AG04450 (cell line): ENCODE data around the gene SPTLC1. TPM values are rescaled to one million over a fixed set of nuclear protein-coding genes. Genes with fewer than 3 reads are reported as not detected.
"Not testable (repeated sequence)": the region's sequence is repeated elsewhere in the genome, so short reads cannot be mapped to it uniquely, and the experiment has no call there.

Experiments used
- CTCF ChIA-PET: fragments of 300-600, 350-600 bp; formaldehyde crosslinking; extraction: SDS; loops from one replicate; lab custom pipeline; 2022; ENCODE audit warnings: antibody characterized with exemption, inconsistent platforms; lab: Charles Lee
- POLR2A ChIA-PET: fragments of 350-600 bp; formaldehyde crosslinking; extraction: SDS; loops from one replicate; lab custom pipeline; 2021; ENCODE audit warnings: antibody characterized with exemption, inconsistent platforms; lab: Yijun Ruan, JAX
- DNase-seq: peaks from one replicate; pipeline ENCODE4 v3.0.0-alpha.2; 2011; ENCODE audit warnings: low read depth, low spot score
- H3K27ac ChIP-seq: one replicate; pipeline ENCODE4 v1.5.1; 2012; ENCODE audit warnings: low read depth, low read length, control low read depth
- H3K27me3 ChIP-seq: one replicate; pipeline ENCODE4 v1.6.0; 2012; ENCODE audit warnings: low read length; ENCODE audit not compliant: control insufficient read depth, insufficient read depth
- H3K4me3 ChIP-seq: 2 replicates; pipeline ENCODE4 v1.5.1; 2011; ENCODE audit warnings: mild to moderate bottlenecking, low read depth, low read length, control low read depth
- H3K9me3 ChIP-seq: 2 replicates; pipeline ENCODE4 v1.5.1; 2012; ENCODE audit warnings: low read length; ENCODE audit not compliant: control insufficient read depth, insufficient read depth
- CTCF ChIP-seq: IDR thresholded peaks from 2 replicates; pipeline ENCODE4 v1.5.1; 2011; ENCODE audit warnings: low read depth, low read length, control low read depth, inconsistent platforms
- polyA plus RNA-seq: library from polyadenylated mRNA; depleted of rRNA; stranded (reverse); fragments of >200 nt; gene quantifications from 2 replicates; pipeline ENCODE4 v1.2.3, GENCODE V29; 2011

SPTLC1 gene
- polyA plus RNA-seq, 1 experiment = 140 TPM

- no peak overlapping the region for H3K4me3 ChIP-seq
- TF ChIP-seq CTCF = no peak
- CTCF ChIA-PET = interaction anchor here (0.6 to 0.9 kb wide), 3 partner anchors 12 to 946 kb away, joined by 3 to 5 read pairs (median 3); no protein-coding TSS in a partner anchor
- peak overlapping the region; percentile 78 for H3K27ac ChIP-seq
- H3K27me3 ChIP-seq = no peaks in the 10 kb centered on the region
- POLR2A ChIA-PET = interaction anchor here (0.7 kb wide), 1 partner anchor 12 kb away, joined by 4 read pairs; no protein-coding TSS in a partner anchor
- H3K9me3 ChIP-seq = no peaks in the 10 kb centered on the region; the same call in 1 of the 2 replicates
- DNase-seq = peak; percentile 42
Observed at GRCh38 chr9:92151691-92152393, 36.6 kb upstream of the SPTLC1 start.

- ChIA-PET CTCF (interaction anchor here (0.6 to 1.9 kb wide), 4 partner anchors 11 to 947 kb away, joined by 3 to 17 read pairs (median 4); no protein-coding TSS in a partner anchor), POLR2A (interaction anchor here (0.7 kb wide), 1 partner anchor 13 kb away, joined by 4 read pairs; no protein-coding TSS in a partner anchor)
- H3K27ac ChIP-seq = peak overlapping the region; percentile 78
- not testable (repeated sequence) for DNase-seq, H3K4me3 ChIP-seq, H3K9me3 ChIP-seq, H3K27me3 ChIP-seq
Observed at GRCh38 chr9:92150501-92151470, 35.6 kb upstream of the SPTLC1 start.

GRCh38 chr9:92147852-92148180, 32.6 kb upstream of the SPTLC1 start:
- POLR2A ChIA-PET = interaction anchor here (0.7 to 1.1 kb wide), 2 partner anchors 33 to 338 kb away, joined by 3 read pairs; no protein-coding TSS in a partner anchor
- H3K9me3 ChIP-seq = no peaks in the 10 kb centered on the region; the same call in 1 of the 2 replicates
- H3K4me3 ChIP-seq = no peak overlapping the region
- TF ChIP-seq CTCF = no peak
- no peak for DNase-seq
- peak overlapping the region; percentile 91 for H3K27ac ChIP-seq
- no peaks in the 10 kb centered on the region for H3K27me3 ChIP-seq
- CTCF ChIA-PET = interaction anchor here (0.7 to 3.0 kb wide), 5 partner anchors 8 to 98 kb away, joined by 3 to 16 read pairs (median 5); no protein-coding TSS in a partner anchor

- no peaks in the 10 kb centered on the region for H3K27me3 ChIP-seq
- H3K4me3 ChIP-seq = no peak overlapping the region
- H3K9me3 ChIP-seq = no peaks in the 10 kb centered on the region; the same call in 1 of the 2 replicates
- peak overlapping the region; percentile 91 for H3K27ac ChIP-seq
- ChIA-PET POLR2A (interaction anchor here (0.7 to 1.1 kb wide), 2 partner anchors 33 to 338 kb away, joined by 3 read pairs; no protein-coding TSS in a partner anchor), CTCF (interaction anchor here (0.7 to 3.0 kb wide), 6 partner anchors 7 to 99 kb away, joined by 3 to 16 read pairs (median 4); no protein-coding TSS in a partner anchor)
- TF ChIP-seq CTCF = peak; percentile 46
- peak; percentile 85 for DNase-seq
Observed at GRCh38 chr9:92147030-92147851, 32.0 kb upstream of the SPTLC1 start.
